Transverse colon (tissue), 4 donors: ENCODE results near the gene PHLDA2. TPM values are rescaled to one million over a fixed set of nuclear protein-coding genes. Genes with fewer than 3 reads are reported as not detected.

Experiments used
- DNase-seq: peaks from one replicate; pipeline ENCODE4 v3.0.0-alpha.2; 2019
- H3K27ac ChIP-seq, 4 donors: fragments of 200-600 bp; sonication (generic); 2 replicates each; pipeline ENCODE4 v1.5.1; 2016 to 2018; ENCODE audit warnings: inconsistent platforms in 4 of 4
- H3K27me3 ChIP-seq: fragments of 200-600 bp; sonication (generic); 2 replicates; pipeline ENCODE4 v1.5.1; 2017; ENCODE audit warnings: inconsistent platforms
- H3K36me3 ChIP-seq, 4 donors: fragments of 200-600 bp; sonication (generic); 2 replicates each; pipeline ENCODE4 v1.5.1; 2017 to 2019; ENCODE audit warnings: inconsistent platforms in 4 of 4
- H3K4me1 ChIP-seq, 4 donors: fragments of 200-600 bp; sonication (generic); 2 replicates each; pipeline ENCODE4 v1.5.1; 2017 to 2020; ENCODE audit warnings: inconsistent platforms in 4 of 4
- H3K4me3 ChIP-seq, 4 donors: fragments of 200-600 bp; sonication (generic); 1 replicate in 1 of 4; 2 replicates in 3 of 4; pipeline versions ENCODE4 v1.5.1 to v1.6.1; 2017 to 2019; ENCODE audit warnings: inconsistent platforms in 4 of 4
- H3K9me3 ChIP-seq, 2 donors: fragments of 200-600 bp; sonication (generic); 2 replicates each; pipeline ENCODE4 v1.5.1; 2017 to 2019; ENCODE audit warnings: inconsistent platforms in 2 of 2
- EP300 ChIP-seq: sonication (generic); formaldehyde crosslinking; IDR thresholded peaks from one replicate; pipeline ENCODE4 v1.6.1; 2017; ENCODE audit warnings: antibody characterized with exemption, low read depth
- POLR2A ChIP-seq: fragments of 450-650 bp; IDR thresholded peaks from one replicate; pipeline ENCODE4 v1.6.1; 2016; ENCODE audit warnings: antibody characterized with exemption, mild to moderate bottlenecking, moderate library complexity
- POLR2AphosphoS5 ChIP-seq, 3 donors: sonication (generic); formaldehyde crosslinking; IDR thresholded peaks; one replicate each; pipeline ENCODE4 v1.6.1; 2016; ENCODE audit warnings: antibody characterized with exemption in 3 of 3
- WGBS, 2 donors: methylation state at CpG; one replicate each; pipeline ENCODE4 v1.1.5; 2018; ENCODE audit warnings: low coverage in 1 of 2; 5-methylcytosine and 5-hydroxymethylcytosine counted together
- in situ Hi-C, 4 donors: fragments of 200-750 bp; cut with MboI; loops; one replicate each; pipeline versions ENCODE4 v1.15.0 to v1.15.1; 2017; ENCODE audit warnings: low sequenced_read_pairs in 3 of 4, low pct_ligation_motif_present in 1 of 4, low pct_unique_long_range_greater_than_20kb in 1 of 4
- intact Hi-C: fragments of 100-400 bp; cut with DNase I; formaldehyde crosslinking; loops from one replicate; pipeline ENCODE4 v1.15.1; 2023; ENCODE audit warnings: low total_unique reads
- total RNA-seq, 4 donors: library from RNA; depleted of rRNA; stranded (reverse); fragments of >200 nt; gene quantifications; one replicate each; pipeline ENCODE4 v1.1.0, GENCODE V29; 2016
- TF ChIP-seq, protein P1 (sequence below), 5 experiments: fragments of 200-600 bp in 3 of 5; fragments of 450-650 bp in 2 of 5; sonication (generic) in 3 of 5; IDR thresholded peaks; 1 replicate in 2 of 5; 2 replicates in 3 of 5; pipeline ENCODE4 v1.5.1; 2016 to 2017; ENCODE audit warnings: antibody characterized with exemption in 5 of 5, inconsistent platforms in 3 of 5, mild to moderate bottlenecking in 2 of 5, moderate library complexity in 1 of 5

PHLDA2 gene
- total RNA-seq, 4 donors from 2014 or later: 8.2 to 16.2 TPM; not detected in 2

DNA sequence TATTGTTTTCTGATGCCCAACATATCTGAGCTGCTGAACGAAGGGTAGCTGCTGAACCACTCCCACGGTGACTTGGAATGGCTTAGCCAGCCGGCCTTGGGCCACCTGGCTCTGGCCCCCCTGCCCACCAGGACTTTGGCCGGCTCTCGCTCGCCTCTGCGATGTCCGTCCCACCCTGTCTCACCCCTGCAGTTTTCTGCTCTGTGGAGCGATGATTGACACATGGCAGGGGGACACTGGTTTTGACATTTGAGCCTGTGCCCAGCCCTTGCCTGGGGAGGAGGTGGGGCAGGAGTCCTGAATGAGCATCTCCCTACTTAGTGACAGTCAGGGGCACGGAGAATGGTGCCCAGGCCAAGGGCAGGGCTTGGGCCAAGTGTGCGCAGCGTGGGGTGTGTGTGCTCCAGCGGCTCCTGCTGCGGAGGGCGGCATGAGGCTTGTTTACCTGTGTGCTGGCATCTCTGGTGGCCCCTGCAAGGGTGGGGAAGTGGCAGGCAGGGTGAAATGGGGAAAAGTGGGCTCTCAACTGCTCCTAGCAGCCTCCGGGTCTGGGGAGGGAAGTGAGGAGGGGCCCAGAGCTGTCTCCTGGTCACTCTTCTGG lies 27.9 kb downstream of the PHLDA2 start:
- Histone ChIP-seq H3K36me3 (no peaks in the 10 kb centered on the region), H3K9me3 (no peaks in the 10 kb centered on the region), H3K4me1 (peaks cover 3 to 60% (median 22%) of the 10 kb centered on the region in 4 donors), H3K4me3 (peak overlapping the region in 3 of 4 donors; percentile 63 to 66 (median 64)), H3K27ac (peak overlapping the region; percentile 85 to 93 (median 92)), H3K27me3 (no peaks in the 10 kb centered on the region)
- DNase-seq: no peak
- TF ChIP-seq, protein P1, sequence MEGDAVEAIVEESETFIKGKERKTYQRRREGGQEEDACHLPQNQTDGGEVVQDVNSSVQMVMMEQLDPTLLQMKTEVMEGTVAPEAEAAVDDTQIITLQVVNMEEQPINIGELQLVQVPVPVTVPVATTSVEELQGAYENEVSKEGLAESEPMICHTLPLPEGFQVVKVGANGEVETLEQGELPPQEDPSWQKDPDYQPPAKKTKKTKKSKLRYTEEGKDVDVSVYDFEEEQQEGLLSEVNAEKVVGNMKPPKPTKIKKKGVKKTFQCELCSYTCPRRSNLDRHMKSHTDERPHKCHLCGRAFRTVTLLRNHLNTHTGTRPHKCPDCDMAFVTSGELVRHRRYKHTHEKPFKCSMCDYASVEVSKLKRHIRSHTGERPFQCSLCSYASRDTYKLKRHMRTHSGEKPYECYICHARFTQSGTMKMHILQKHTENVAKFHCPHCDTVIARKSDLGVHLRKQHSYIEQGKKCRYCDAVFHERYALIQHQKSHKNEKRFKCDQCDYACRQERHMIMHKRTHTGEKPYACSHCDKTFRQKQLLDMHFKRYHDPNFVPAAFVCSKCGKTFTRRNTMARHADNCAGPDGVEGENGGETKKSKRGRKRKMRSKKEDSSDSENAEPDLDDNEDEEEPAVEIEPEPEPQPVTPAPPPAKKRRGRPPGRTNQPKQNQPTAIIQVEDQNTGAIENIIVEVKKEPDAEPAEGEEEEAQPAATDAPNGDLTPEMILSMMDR (IDR thresholded peaks at IDR 0.05): no peak
- TF ChIP-seq POLR2A (no peak), POLR2AphosphoS5 (IDR thresholded peaks at IDR 0.05) (no peak), EP300 (no peak)
- 89% methylated on average over 16 of the region's 16 CpGs; no CpG with 5 or more reads in 1 of the 2 donors for whole genome bisulfite sequencing, 2 donors
- intact Hi-C loops: no loop called here
- in situ Hi-C loops: no loop called here

- intact Hi-C loops (loop anchor here (10.0 kb wide), 1 partner anchor 474 kb away; no protein-coding TSS in a partner anchor), in situ Hi-C loops (loop anchor here (5.0 to 25.0 kb wide), 5 partner anchors 462 to 587 kb away; partner anchors contain the start of genes C11orf21 (in 1 of the 4), KCNQ1 (in 1 of the 4), TRPM5 (in 1 of the 4) and TSPAN32 (in 1 of the 4))
- H3K9me3 ChIP-seq: no peaks in the 10 kb centered on the region
- TF ChIP-seq POLR2AphosphoS5 (IDR thresholded peaks at IDR 0.05) (no peak), EP300 (no peak)
- TF ChIP-seq, protein P1 (IDR thresholded peaks at IDR 0.05): no peak
- H3K4me3 ChIP-seq: no peak overlapping the region
- WGBS, 2 donors: 54 to 79% methylated on average over 7 to 13 of the region's 13 CpGs
- no peak for DNase-seq
- H3K4me1 ChIP-seq: peaks cover 0 to 46% (median 18%) of the 10 kb centered on the region in 4 donors
- peak overlapping the region; percentile 55 to 74 (median 60) for H3K27ac ChIP-seq
- no peaks in the 10 kb centered on the region for H3K27me3 ChIP-seq
- no peaks in the 10 kb centered on the region for H3K36me3 ChIP-seq
Observed at GRCh38 chr11:2899080-2899783, 30.0 kb downstream of the PHLDA2 start.

GRCh38 chr11:2898366-2899079 lies 30.7 kb downstream of the PHLDA2 start:
- 67 to 80% methylated on average over 1 to 12 of the region's 12 CpGs for WGBS, 2 donors
- no peaks in the 10 kb centered on the region for H3K9me3 ChIP-seq
- no peaks in the 10 kb centered on the region for H3K36me3 ChIP-seq
- intact Hi-C loops (loop anchor here (10.0 kb wide), 1 partner anchor 474 kb away; no protein-coding TSS in a partner anchor), in situ Hi-C loops (loop anchor here (5.0 to 25.0 kb wide), 5 partner anchors 461 to 586 kb away; partner anchors contain the start of genes C11orf21 (in 1 of the 4), KCNQ1 (in 1 of the 4), TRPM5 (in 1 of the 4) and TSPAN32 (in 1 of the 4))
- H3K4me1 ChIP-seq: peaks cover 0 to 39% (median 16%) of the 10 kb centered on the region in 4 donors
- peak; percentile 63 for DNase-seq
- no peak for TF ChIP-seq POLR2A
- TF ChIP-seq POLR2AphosphoS5 (IDR thresholded peaks at IDR 0.05): peak in 2 of 3 donors; percentile 50 to 52
- no peak for TF ChIP-seq EP300
- TF ChIP-seq, protein P1 (IDR thresholded peaks at IDR 0.05): no peak
- peak overlapping the region; percentile 55 to 74 (median 60) for H3K27ac ChIP-seq
- H3K4me3 ChIP-seq: no peak overlapping the region
- no peaks in the 10 kb centered on the region for H3K27me3 ChIP-seq
